Measurements from ENCODE around the gene PRAMEF6.
"Not testable (repeated sequence)": the region's sequence is repeated elsewhere in the genome, so short reads cannot be mapped to it uniquely, and the experiment has no call there.

PRAMEF6 gene

DNA sequence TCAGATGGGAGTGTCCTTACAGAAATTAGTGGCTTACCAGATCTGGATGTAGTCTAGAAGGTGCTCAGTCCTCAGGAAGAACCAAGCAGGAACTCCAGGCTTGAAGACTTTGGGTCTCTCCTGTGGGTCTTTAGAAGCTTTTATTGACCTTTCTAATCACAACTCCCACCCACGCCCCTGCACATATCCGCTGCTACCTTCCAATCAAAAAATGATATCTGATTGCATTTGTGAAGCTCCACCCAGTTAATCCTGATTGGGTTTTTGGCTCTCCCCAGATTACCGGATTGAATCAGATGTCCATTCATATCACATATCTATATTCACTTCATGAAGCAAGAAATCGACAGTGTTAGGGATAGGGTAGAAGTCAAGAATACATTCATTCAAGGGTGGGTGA is at the start of gene PRAMEF6:
PRAMEF6 (minus strand) TSS at position 101 of the 400 bp plus-strand sequence. CDS start 5,062 bp downstream, outside the sequence.
- H3K27me3 Mint-ChIP-seq, H3K4me1 Mint-ChIP-seq, H3K27ac Mint-ChIP-seq, H3K9me3 Mint-ChIP-seq, H3K36me3 Mint-ChIP-seq, H3K4me3 Mint-ChIP-seq: not testable (repeated sequence)

DNA sequence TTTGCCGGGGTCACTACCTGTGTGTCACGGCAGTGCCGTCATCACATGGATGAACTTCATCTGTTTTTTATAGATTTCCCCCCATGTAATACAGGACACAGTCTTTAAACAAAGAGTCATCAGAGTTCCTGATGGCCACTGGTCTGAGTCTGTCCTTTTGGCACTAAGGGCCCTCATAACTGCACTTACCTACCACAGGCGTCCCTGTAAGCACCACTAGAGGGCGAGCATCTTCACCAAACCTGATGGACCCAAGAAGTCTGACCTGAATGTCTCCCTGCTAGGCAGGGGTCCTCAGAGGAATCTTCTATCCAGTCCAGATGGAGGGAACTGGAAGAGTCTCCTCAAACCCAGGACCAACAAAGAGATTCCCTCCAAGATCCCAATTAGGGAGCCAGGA is 23.0 kb downstream of the PRAMEF6 start:
- H3K4me3 Mint-ChIP-seq, H3K27ac Mint-ChIP-seq, H3K9me3 Mint-ChIP-seq, H3K36me3 Mint-ChIP-seq, H3K4me1 Mint-ChIP-seq, H3K27me3 Mint-ChIP-seq: not testable (repeated sequence)

DNA sequence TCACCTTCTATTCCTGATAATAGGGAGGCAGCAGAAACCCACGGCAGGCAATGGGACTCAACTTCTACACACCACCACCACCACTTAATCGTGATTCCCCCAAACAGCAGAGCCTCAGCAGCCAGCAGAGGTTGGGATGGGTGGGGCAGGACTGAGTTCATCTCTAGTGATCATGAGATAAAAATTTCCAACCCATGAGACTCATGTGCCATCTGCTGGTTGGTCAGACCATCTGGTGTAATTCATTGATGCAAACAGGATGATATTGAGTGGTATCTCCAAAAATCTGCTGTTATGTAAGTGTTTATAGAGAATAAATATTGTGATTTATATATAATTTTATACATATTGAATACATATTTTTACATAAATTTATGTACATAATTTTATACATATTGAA is 25.6 kb downstream of the PRAMEF6 start:
- H3K9me3 Mint-ChIP-seq, H3K4me1 Mint-ChIP-seq: not testable (repeated sequence)

DNA sequence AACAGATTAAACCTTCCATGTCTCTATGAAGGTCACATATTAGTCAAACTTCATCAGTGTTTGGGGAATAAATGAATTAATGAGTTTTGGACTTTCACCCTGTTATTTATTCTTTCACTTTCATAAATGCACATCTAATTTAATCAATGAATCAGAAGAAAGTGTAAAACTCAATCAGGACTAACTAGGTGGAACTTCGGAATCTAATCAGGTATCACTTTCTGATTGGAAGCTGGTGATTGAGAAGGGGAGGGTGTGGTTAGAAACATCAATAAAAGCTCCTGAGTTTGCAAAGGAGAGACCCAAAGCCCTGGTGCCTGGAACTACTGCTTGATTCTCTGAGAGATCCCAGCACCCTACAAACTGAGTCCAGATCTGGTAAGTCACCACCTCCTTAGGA is 31.1 kb downstream of the PRAMEF6 start, which contains the start of gene PRAMEF7:
PRAMEF7 (plus strand) TSS at position 301 of the 400 bp plus-strand sequence. CDS start 1,083 bp downstream, outside the sequence.
- H3K4me3 Mint-ChIP-seq, H3K36me3 Mint-ChIP-seq, H3K27me3 Mint-ChIP-seq, H3K27ac Mint-ChIP-seq, H3K4me1 Mint-ChIP-seq, H3K9me3 Mint-ChIP-seq: not testable (repeated sequence)

More for the DNA sequence above, 25.6 kb downstream of the PRAMEF6 start:
- H3K4me3 Mint-ChIP-seq, H3K27ac Mint-ChIP-seq, H3K27me3 Mint-ChIP-seq, H3K36me3 Mint-ChIP-seq: not testable (repeated sequence)

DNA sequence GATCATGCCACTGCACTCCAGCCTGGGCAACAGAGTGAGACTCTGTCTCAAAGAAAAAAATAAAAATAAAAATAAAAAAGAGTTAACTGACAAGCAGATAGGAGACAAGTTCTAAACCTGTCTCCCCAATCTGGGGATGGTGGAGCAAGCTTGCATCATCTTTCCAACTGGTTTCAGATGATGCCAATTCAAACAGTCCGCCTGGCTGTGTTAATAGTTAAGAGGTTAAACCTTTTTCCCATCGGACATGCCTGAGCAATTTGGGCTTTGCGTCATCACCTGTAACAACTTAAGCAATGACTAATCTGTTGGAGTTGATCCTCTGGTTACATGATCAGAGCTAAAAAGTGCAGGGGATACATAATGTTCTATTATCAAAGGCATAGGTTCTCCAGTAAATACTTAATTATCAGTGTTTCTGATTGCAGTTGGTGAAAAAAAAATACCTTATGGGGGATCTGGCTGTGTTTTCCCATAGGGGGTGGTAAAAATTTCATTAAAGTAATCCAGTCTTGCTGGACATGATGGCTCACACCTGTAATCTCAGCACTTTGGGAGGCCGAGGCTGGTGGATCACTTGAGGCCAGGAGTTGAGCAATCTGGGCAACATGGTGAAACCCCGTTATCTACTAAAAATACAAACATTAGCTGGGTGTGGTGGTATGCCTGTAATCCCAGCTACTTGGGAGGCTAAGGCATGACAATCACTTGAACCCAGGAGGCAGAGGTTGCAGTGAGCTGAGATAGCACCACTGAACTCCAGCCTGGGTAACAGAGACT is 43.4 kb downstream of the PRAMEF6 start:
- not testable (repeated sequence) for H3K4me1 Mint-ChIP-seq, H3K36me3 Mint-ChIP-seq, H3K4me3 Mint-ChIP-seq, H3K9me3 Mint-ChIP-seq, H3K27ac Mint-ChIP-seq, H3K27me3 Mint-ChIP-seq

DNA sequence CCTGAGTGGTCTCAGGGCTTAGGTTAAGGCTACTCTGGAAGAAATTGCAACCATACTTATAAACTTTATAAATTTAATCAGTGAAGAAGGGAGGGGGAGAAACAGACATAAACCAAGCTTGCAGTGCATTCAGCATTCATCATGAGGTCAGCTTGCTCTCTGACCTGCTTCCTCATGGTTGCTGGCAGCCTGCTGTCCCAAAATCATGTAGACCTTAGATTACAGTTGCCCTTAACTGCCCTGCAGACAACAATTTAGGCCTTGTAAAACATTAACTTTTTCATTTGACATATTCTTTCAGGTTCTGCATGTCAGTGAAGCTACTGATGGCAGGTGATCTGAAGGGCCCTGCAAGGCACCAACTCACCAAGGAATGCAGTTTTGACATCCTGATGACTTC is 48.2 kb downstream of the PRAMEF6 start:
- not testable (repeated sequence) for H3K27me3 Mint-ChIP-seq, H3K36me3 Mint-ChIP-seq, H3K9me3 Mint-ChIP-seq, H3K27ac Mint-ChIP-seq, H3K4me3 Mint-ChIP-seq, H3K4me1 Mint-ChIP-seq

DNA sequence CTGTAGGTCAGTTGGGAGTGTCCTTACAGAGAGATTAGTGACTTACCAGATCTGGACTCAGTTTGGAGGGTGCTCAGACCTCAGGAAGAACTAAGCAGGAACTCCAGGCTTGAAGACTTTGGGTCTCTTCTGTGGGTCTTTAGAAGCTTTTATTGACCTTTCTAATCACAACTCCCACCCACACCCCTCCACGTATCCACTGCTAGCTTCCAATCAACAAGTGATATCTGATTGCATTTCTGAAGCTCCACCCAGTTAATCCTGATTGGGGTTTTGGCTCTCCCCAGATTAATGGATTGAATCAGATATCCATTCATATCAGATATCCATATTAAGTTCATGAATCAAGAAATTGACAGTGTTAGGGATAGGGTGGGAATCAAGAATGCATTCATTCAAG is 49.2 kb downstream of the PRAMEF6 start, which contains the start of gene PRAMEF10:
PRAMEF10 (minus strand) TSS at position 101 of the 400 bp plus-strand sequence. CDS start 2,423 bp downstream, outside the sequence.
- H3K4me3 Mint-ChIP-seq, H3K36me3 Mint-ChIP-seq, H3K4me1 Mint-ChIP-seq, H3K27me3 Mint-ChIP-seq, H3K9me3 Mint-ChIP-seq, H3K27ac Mint-ChIP-seq: not testable (repeated sequence)
